Posterior vena cava (tissue), 2 donors: ENCODE results near the gene PANX3. TPM values are rescaled to one million over a fixed set of nuclear protein-coding genes. Genes with fewer than 3 reads are reported as not detected.
A peak's percentile ranks its signal among the peaks of the same experiment; 100 is the strongest.

ENCODE experiments used
- DNase-seq: peaks from one replicate; pipeline ENCODE4 v3.0.0-alpha.2; 2020; ENCODE audit warnings: low spot score
- intact Hi-C, 2 donors: fragments of 100-400 bp; cut with DNase I; formaldehyde crosslinking; loops; one replicate each; pipeline versions ENCODE4 v1.14.1 to v1.14.2; 2022 to 2023
- total RNA-seq, 2 donors: library from RNA; stranded (reverse); fragmentation: NEBNext Ultra II Directional; extraction: Animal tissue kit (Norgen Biotek cat#: 25700); gene quantifications; one replicate each; pipeline ENCODE4 v1.2.1, GENCODE V29; 2021
- donor health status: DM: yes; HTN: yes; CAD: no.
- donor health status: DM: yes; HTN: yes; CAD: no.

Gene PANX3
- total RNA-seq, 2 donors from 2014 or later, result not detected

DNA sequence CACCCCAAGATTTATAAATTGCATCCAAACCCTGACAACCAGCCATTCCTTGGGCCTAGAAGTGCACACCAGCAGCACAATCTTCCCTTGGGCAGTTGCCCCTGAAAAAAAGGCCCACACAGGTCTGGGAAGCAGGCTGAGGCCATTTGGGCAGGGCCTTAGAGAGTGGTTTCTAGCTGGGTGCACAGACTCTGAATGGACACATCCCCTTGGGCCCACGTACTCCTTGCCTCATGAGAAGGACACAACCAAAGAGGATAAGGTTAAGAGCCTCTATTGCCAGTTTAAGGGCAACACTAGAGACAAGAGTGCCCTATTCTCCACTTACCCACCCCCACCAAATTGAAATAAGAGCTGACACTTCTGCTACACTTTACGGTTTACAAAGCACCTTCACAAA, 933 bp upstream of the PANX3 start:
- intact Hi-C loops, result no loop called here
- DNase-seq, result no peak

DNA sequence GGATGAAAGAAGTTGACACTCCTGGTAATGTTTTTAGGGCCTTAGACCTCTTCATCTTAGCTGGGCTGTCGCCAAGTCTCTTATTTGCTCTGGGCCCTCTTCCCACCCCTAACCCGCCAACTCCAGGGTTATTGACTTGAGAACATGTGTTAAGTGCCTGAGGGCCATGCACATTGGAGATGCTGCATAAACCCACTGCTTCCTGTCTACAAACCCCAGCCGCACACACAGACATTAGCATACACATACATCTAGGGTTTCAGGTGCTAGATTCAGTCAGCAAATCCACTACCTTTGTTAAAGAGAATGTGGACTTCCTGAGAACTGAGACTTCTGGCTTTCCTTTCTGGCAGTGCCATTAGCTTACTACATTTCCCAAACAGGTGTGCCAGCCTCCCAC, 817 bp downstream of the PANX3 start:
- intact Hi-C loops, result no loop called here
- DNase-seq, result no peak

DNA sequence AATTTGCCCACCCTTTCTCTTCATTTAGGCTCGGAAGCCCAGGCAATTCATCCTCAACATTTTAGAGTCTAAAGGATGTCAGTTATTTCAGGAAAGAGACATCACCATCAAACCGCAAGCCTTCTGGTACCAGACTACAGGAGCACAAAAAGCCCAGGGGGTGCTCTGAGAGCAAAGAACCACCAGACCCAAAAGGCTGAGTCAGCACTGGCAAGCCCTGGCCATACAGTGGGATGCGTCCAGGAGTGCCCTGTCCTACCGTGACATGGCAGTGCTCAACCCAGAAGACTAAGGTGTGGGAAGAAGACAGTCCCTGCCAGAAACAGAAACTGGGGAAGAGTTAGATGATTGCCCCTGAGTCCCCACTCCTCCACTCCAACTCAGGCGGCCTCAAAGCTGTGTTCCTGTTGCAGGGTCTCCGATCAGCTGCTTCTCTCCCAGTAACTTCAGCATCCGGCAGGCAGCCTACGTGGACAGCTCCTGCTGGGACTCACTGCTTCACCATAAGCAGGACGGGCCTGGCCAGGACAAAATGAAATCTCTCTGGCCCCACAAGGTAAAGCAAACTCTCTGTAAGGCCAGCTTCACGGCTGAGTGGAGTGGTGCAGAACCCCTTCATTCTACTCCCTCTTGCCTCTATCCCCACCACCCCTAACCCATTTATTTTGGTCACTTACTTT, 1.5 kb downstream of the PANX3 start:
- intact Hi-C loops, result no loop called here
- DNase-seq, result no peak

DNA sequence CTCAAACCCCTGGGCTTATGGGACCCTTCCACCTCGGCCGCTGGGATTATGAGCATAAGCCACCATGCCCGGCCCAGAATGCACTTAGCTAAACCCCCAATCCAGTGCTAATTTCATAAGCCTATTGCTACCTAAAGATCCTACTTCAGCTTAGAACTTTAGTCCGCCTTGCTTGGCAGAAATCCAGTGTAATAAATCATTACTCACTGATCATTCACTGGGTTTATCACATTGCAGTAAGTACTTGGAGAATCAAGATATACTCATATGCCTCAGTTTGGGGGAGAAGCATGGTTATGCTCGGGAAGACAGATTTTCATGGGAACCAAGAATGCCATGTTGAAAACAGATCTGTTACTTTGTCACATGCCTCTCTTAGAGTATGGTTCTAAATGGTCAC, 7.6 kb downstream of the PANX3 start:
- no peak for DNase-seq
- intact Hi-C loops, result no loop called here

DNA sequence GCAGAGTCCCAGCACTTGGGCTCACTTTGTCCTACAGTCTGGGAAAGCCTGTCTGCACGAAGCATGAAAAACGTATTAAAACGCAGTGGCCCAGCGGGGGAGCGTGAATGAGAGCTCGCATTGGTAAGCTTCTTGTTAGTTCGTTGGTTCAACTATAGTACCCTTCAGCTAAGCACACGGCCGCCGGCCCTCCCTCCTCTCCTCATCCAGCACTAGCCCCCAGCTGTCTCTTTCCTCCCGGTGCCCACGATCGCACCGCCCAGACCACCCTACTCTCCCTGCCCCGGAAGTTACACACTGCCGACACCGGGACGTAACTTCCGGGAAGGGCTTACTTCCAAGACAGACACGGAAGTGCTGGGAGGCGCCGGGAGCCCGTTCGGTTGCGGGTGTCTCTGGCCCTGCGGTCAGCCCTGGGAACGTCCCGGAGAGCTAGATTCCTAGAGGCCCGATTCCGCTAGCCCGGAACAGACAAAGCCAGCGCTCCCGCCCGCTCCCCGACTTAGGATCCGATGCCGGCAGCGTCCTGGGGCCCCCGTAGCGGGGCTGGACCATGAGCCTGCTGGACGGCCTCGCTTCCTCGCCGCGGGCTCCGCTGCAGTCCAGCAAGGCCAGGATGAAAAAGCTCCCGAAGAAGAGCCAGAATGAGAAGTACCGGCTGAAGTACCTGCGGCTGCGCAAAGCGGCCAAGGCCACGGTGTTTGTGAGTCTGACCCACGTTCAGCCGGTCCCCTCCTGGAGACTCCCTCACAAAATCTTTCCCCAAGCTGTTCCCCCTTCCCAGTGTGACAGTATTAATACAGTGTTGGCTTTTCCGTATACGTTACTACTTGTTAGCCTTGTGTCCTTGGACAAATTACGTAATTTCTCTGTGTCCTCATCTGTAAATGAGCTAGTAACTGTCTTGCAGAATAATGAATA, 11.6 kb downstream of the PANX3 start, which contains the start of gene TBRG1:
TSS of gene TBRG1 (plus strand) at position 334 of the 921 bp plus-strand sequence. CDS start at position 554, 220 bp downstream.
- DNase-seq, result peak; percentile 96
- intact Hi-C loops, result no loop called here

DNA sequence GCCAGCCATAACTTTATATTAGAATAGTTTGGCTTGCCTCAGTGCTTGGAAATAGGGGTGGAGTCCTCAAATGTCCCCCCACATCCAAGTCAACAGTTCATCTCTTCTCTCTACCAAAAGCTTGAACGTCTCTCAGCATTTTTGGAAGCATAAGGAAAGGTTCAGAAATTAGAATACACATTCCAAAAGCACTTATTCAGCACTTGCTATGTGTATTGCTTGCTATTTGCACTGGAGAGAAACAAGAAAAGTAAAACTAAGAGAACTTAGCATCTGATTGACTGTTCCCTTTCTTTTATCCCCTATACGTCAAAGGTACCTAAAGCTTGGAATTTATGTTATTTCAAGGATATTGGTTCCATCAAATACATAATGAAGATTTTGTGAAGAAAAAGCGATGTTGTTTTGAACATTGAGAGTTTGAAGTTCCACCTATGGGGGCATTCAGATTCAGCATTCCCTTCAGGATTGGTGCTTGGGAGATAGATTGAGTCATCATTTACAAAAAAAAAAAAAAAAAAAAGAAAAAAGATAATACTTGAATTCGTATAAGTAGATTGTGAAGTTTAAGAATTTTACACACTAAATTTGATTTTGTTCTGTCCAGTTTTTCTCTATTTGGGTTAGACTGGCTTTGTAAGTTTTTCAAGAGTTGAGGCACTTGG, 12.8 kb downstream of the PANX3 start:
- intact Hi-C loops, result no loop called here
- no peak for DNase-seq

DNA sequence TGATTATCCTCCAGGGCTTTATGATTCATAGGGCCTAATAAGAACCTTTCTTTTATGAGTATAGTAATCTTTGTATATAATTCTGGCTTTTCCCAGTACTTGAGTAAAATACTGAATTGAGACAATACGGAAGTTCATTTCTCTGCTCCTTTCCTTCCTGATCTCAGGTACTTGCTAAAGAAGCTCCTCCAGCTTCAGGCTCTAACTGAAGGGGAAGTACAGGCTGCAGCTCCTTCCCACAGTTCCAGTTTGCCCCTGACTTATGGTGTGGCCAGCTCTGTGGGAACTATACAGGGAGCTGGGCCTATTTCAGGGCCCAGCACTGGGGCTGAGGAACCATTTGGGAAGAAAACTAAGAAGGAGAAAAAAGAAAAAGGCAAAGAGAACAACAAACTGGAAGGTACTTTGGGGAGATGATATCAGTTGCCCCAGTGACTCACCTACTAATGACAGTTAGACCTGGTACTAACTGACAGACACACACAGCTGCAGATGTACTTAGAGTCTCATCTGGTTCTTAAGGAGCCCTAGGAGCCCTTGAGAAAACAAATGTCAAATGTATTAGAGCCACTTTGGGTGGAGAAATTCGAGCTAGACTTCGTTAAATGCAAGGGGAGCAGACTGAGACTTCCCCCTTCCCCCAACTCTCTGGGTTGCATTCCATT, 14.4 kb downstream of the PANX3 start:
- DNase-seq, result no peak

DNA sequence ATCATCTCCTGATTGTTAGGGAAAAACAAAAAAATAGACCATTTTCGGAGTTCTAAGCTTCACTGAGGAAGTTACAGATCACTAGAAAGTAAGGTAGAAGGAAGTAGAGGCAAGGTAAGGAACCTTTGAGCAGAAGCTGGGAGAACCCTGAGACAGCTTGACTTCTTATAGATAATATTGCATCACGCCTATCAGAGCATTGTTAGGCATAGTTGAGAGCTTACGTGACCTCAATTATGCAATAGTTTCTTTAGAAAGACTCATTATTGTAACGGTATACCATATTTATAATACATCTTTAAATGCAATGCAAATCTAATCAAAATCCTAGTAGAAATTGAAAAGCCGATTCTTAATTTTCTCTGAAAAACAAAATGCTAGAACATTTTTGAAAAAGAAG, 16.3 kb downstream of the PANX3 start:
- DNase-seq, result no peak
- intact Hi-C loops, result no loop called here

More for the DNA sequence above, 14.4 kb downstream of the PANX3 start:
- intact Hi-C loops, result no loop called here

DNA sequence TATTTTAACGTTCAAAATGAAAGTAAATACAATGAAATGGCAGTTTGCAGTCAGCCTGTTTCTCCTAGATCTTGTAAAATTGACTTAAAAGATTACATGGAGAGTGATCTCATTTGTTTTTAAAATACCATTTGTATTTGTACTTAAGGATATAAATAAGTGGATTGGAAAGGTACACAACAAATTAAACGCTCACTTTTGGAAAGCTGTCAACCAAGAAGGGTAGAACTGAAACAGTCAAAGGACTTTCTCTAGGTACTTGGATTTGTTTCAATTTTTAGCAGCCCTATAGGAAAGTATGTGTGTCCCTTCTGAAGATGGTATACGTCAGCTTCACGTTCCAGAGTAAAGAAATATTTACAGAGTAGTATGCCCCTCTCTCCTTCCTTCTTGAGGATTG, 18.7 kb downstream of the PANX3 start:
- DNase-seq, result no peak
- intact Hi-C loops, result no loop called here

DNA sequence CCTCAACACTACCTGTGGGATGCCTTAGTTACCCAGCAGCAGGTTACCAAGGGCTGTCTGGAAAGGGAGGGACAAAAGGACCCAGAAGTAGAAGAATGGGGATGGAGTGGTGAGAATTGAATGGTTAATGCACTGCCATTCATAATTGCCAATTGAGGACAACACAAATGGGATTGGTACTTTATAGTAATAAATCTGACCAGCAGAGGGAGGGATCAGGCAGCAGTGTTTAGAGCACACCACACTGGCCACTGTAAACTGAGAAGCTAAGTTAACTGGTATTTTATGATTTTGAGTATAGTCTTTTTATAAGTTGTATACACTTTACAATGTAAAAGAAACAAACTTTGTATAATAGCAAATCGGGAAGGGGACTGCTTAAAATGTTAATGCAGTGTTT, 22.1 kb downstream of the PANX3 start:
- no peak for DNase-seq
- intact Hi-C loops, result no loop called here

DNA sequence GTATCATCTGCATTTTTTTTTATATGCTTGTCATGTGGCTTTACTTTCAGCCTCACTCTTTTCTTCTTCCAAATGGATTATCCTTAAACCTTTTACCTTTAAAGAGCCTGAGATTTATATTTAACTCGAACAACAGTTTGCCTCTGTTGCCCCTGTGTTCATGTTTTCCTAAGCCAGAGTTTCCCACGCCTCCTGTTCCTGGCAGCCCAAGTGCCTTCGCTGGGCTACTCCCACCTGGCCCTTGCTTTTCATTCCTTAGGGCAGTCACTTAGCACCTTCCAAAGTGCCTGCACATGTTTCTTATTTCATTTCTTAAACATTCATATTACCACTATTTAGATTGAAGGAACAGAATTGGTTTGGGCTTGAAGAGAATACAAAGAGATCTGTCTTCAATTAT, 24.7 kb downstream of the PANX3 start:
- intact Hi-C loops, result no loop called here
- no peak for DNase-seq

DNA sequence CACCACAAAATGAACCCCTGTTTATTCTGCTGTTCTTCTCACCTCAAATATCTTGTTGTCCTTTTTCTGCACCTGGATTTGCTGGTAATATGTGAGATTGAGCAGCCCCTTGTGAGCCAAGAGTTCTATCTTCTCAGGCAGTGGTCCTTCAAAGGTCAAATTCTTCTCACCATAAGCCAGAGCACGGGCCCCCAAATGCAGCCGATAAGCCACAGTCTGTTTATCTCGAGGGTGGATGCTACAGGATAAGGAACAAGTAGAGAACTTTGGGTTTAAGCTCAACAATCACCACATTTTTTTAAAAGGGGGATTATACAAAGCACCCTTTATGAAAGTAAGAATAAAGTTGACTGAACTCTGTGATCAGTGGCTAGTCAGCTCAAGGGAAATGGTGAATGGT, 27.3 kb downstream of the PANX3 start:
- intact Hi-C loops, result no loop called here
- DNase-seq, result no peak

DNA sequence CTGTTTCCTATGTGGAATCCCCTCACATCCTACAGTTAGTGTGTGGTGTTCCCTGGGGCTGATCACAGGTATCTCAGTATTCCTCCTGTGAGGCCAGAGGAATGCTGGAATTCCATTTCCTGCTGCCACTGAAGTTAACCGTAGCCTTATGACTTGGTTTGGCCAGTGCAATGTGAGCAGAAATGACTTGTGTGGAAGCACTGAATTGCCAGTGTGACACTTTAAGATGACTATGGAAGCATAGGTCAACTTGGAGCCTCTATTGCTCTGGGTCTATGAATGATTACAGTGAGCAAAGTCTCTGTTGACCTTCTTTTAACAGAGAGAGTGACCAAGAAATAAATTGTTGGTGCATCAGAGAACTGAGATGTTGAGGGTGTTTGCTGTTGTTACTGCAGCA, 28.0 kb downstream of the PANX3 start:
- intact Hi-C loops, result no loop called here
- no peak for DNase-seq

DNA sequence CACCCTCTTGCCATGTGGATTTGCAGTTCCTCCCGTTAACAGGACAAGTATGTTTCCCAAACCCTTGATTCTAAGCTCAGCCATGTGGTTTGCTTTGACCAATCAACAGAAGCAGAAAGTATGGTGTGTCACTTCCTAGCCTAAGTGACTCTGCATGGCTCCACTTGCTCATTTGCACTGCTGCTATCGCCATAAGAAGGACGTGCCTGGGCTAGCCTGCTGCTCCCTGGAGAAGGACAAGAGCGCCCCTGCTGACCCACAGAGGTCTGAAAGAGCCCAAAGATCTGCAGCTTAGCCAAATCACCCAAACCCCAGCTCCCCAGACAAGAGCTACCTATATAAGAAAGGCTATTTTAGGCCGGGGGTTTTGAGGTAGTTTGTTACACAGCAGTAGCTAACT, 29.4 kb downstream of the PANX3 start:
- intact Hi-C loops, result no loop called here
- DNase-seq, result no peak

DNA sequence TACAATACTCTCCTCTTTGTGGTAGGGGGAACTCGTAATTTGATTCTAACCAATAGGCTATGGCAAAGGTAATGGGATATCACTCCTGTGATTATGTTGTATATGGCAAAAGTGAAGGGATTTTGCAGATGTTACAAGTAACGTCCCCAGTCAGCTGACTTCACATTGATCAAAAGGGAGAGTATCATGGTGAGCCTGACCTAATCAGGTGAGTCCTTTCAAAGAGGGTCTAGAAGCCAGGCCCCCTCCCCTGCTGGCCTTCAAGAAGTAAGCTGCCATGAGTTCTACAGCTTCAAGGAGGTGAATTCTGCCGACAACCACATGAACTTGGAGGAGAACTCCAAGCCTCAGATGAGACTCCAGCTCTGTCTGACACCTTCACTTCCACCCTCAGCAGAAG, 31.4 kb downstream of the PANX3 start:
- intact Hi-C loops, result no loop called here
- no peak for DNase-seq

DNA sequence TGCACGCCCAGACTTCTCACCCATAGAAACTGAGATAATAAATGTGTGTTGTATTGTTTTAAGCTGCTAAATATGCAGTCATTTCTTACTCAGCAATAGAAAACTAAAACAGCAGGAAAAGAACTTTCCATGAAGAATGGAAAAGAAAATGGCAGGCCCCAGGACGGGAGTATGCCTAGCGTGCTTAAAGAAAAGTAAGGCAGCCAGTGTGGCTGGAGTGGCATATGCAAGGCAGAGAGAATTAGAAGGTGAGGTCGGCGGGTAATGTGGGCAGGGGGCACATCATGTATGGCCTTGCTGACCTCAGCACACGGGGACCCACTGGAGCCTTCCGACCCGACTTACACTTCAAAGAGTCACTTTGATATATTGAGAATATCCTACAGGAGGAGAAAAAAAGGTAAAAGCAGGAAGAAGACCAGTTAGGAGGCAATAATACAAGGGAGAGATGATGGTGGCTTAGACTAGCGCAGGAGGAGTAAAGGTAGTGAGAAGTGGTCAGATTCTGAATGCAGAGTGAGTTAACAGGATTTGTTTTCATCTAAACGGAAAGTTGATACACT, 31.9 kb downstream of the PANX3 start:
- intact Hi-C loops, result no loop called here
- no peak for DNase-seq

DNA sequence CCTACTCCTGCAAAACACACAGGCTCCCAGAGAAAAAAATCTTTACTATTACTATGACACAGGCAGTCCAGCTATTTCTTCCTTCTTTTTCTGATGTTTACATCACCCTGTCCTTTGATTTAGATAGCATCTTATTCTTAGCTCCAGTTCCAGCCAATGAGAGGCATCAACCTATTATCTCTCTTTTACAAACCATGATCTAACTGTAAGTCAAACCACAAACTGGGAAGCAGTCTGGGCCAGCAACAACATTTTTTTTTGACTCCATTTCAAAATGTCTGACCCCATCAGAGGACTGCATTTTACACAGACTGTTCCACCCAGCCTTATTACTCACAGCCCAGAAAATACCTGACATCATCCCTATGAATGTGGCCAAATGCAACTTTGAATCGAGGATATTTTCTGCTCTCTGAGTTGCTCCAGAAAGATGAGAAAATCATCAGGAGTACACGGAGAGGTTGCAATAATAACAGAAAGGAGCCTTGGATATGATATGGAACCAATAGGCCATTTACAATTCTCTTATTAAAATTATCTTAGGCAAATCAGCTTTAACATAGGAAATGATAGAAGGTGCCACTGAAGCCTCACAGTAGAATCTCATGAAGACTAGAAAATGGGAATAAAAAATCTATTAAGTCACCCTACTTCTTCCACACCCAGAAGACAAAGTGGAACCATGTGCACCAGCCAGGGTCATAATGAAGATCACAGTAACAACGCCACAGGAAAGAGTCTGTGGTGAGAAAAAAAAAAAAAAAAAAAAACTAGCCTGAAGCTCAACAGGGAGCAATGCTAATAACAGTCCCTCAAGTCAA, 32.6 kb downstream of the PANX3 start:
- intact Hi-C loops, result loop anchor here in 1 of 2 donors (2.0 kb wide), 2 partner anchors 23 to 195 kb away; no protein-coding TSS in a partner anchor
- DNase-seq, result no peak
